Spleen (tissue), 7 donors: ENCODE results near the gene A4GALT.

Experiments used
- POLR2A ChIP-seq, 3 donors: fragments of 450-650 bp; IDR thresholded peaks; one replicate each; pipeline ENCODE4 v1.5.1; 2017; ENCODE audit warnings: antibody characterized with exemption in 3 of 3, mild to moderate bottlenecking in 1 of 3
- POLR2AphosphoS5 ChIP-seq, 3 donors: sonication (generic); formaldehyde crosslinking; IDR thresholded peaks; one replicate each; pipeline ENCODE4 v1.5.1; 2017; ENCODE audit warnings: antibody characterized with exemption in 3 of 3
- TF ChIP-seq, protein P1 (sequence below), 11 experiments: fragments of 200-600 bp in 7 of 11; fragments of 450-650 bp in 4 of 11; sonication (generic) in 4 of 11; IDR thresholded peaks in 8 of 11; conservative IDR thresholded peaks in 3 of 11; 1 replicate in 7 of 11; 2 replicates in 4 of 11; pipeline versions ENCODE4 v1.4.0 to v1.8.0; 2016 to 2021; ENCODE audit warnings: antibody characterized with exemption in 11 of 11, inconsistent platforms in 4 of 11, mild to moderate bottlenecking in 1 of 11
- donor health status: DM: no; HTN: no; CAD: no; lungs with moderate emphysema.
- donor health status: DM: no; HTN: no; CAD: no.
- donor health status: DM: no; HTN: no; CAD: no.

DNA sequence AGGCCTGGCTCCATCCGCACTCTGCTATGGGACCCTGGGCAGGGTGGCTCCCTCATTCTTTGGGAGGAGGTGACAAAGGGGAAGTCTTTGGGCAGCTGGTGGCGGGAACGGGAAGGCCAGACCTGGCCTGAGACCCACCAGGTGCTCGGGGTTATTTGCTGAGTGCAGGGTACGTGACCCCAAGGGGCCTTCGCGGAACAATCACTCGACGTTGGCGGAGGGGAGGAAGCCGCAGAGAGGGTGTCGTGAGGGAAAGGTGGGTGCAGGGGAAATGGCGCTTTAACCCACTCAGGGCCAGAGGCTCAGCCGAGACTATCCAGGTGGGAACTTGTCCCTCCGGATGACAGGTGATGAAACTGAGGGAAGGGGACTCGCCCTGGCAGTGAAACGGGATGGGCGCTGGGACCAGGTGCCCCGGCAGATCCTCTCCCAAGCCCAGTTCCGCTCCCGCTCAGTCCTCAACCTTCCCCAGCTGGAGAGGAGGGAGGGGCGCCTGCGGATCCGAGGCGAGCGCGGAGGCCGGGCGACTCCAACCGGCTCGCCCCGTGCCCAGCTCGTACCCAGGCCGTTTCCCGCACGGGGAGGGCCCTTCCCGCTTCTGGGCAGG lies 911 bp downstream of the A4GALT start:
- peak in 1 of 3 donors; percentile 39 for TF ChIP-seq POLR2AphosphoS5 (IDR thresholded peaks at IDR 0.05)
- TF ChIP-seq, protein P1, sequence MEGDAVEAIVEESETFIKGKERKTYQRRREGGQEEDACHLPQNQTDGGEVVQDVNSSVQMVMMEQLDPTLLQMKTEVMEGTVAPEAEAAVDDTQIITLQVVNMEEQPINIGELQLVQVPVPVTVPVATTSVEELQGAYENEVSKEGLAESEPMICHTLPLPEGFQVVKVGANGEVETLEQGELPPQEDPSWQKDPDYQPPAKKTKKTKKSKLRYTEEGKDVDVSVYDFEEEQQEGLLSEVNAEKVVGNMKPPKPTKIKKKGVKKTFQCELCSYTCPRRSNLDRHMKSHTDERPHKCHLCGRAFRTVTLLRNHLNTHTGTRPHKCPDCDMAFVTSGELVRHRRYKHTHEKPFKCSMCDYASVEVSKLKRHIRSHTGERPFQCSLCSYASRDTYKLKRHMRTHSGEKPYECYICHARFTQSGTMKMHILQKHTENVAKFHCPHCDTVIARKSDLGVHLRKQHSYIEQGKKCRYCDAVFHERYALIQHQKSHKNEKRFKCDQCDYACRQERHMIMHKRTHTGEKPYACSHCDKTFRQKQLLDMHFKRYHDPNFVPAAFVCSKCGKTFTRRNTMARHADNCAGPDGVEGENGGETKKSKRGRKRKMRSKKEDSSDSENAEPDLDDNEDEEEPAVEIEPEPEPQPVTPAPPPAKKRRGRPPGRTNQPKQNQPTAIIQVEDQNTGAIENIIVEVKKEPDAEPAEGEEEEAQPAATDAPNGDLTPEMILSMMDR (IDR thresholded peaks at IDR 0.05 in 8 of 11, conservative IDR thresholded peaks at IDR 0.05 in 3 of 11), result no peak
- TF ChIP-seq POLR2A (IDR thresholded peaks at IDR 0.05), result no peak
